GM21619 (cell line): ENCODE results near the gene NDUFS1.

Experiments
- ATAC-seq: cut with Tn5 transposase; IDR thresholded peaks from one replicate; pipeline ENCODE4 v1.9.1; 2021; ENCODE audit not compliant: unreplicated experiment

NDUFS1 gene

DNA sequence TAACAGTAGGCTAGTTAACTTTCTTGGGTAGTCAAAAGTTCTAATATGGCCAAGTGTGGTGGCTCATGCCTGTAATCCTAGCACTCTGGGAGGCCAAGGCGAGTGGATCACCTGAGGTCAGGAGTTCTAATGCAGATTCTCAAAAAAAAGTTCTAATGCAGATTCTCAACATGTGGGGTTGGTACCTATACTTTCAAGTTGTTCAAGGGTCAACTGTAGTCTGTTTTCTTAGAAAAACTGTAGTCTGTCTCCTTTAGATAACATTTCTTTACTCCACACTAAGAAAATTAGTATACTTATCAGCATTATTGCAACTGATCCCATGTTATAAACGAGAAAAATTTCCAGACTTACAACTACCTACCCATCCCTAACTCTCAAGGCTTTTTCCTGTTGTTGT is 89.8 kb downstream of the NDUFS1 start:
- no peak for ATAC-seq

DNA sequence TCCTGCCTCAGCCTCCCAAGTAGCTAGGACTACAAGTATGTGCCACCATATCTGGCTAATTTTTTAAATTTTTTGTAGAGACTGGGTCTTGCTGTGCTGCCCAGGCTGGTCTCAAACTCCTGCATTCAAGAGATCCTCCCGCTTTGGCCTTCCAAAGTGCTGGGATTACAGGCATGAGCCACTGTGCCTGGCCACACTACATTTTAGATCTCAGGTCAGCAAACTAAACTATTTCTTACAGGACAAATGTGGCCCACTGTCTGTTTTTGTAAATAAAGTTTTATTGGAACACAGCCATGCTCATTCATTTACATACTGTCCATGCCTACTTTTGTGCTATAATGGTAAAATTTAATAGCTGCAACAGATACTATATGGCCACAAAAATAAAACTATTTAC is 91.0 kb downstream of the NDUFS1 start:
- no peak for ATAC-seq
